ENCODE data around the gene MKRN2OS. TPM values are rescaled to one million over a fixed set of nuclear protein-coding genes. Genes with fewer than 3 reads are reported as not detected.

Gene MKRN2OS
- total RNA-seq, 1 donor from 2014 or later, result not detected

DNA sequence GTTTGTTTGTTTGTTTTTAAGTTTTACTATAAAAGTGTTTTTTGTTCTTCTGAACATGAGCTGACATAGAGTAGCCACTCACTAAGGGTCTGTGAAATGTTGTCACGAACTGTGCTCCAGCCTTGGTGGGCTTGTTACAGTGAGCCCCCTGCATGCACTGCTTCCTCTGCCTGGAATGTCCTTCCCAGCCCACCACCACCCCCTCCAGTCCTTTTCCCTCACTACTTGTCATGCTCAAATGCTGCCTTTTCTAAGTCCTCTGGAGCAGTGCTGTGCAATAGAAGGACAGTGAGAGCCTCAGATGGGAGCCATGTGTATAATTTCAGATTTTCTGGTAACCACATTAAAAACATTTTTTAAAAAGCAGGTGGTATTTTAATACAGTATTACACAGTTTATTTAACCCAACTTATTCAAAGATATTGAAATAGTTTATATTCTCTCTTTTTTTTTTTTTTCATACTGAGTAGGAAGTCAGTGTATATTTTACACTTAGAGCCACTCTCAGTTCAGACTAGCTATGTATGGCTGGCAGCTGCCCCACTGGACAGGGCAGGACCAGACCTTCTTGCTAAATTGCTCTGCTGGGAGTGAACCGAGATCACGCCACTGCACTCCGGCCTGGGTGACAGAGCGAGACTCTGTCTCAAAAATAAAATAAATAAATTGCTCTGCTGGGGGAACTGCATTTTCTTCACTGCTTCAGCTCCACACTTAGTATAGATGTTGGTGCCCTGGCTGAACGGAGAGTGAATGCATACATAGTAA, 26.9 kb downstream of the MKRN2OS start:
- no peak for DNase-seq
- Mint-ChIP-seq H3K27me3 (ENCODE audit: unreplicated experiment) (peaks cover 4% of the 10 kb centered on the region), H3K36me3 (ENCODE audit: unreplicated experiment) (peaks cover 9% of the 10 kb centered on the region), H3K4me3 (ENCODE audit: unreplicated experiment) (no peak overlapping the region), H3K27ac (ENCODE audit: unreplicated experiment) (no peak overlapping the region), H3K9me3 (ENCODE audit: unreplicated experiment) (no peaks in the 10 kb centered on the region), H3K4me1 (ENCODE audit: low read depth, unreplicated experiment) (peaks cover 23% of the 10 kb centered on the region)
- TF ChIP-seq, protein P1, sequence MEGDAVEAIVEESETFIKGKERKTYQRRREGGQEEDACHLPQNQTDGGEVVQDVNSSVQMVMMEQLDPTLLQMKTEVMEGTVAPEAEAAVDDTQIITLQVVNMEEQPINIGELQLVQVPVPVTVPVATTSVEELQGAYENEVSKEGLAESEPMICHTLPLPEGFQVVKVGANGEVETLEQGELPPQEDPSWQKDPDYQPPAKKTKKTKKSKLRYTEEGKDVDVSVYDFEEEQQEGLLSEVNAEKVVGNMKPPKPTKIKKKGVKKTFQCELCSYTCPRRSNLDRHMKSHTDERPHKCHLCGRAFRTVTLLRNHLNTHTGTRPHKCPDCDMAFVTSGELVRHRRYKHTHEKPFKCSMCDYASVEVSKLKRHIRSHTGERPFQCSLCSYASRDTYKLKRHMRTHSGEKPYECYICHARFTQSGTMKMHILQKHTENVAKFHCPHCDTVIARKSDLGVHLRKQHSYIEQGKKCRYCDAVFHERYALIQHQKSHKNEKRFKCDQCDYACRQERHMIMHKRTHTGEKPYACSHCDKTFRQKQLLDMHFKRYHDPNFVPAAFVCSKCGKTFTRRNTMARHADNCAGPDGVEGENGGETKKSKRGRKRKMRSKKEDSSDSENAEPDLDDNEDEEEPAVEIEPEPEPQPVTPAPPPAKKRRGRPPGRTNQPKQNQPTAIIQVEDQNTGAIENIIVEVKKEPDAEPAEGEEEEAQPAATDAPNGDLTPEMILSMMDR (IDR thresholded peaks at IDR 0.05; ENCODE audit: partially characterized antibody, unreplicated experiment), result no peak

DNA sequence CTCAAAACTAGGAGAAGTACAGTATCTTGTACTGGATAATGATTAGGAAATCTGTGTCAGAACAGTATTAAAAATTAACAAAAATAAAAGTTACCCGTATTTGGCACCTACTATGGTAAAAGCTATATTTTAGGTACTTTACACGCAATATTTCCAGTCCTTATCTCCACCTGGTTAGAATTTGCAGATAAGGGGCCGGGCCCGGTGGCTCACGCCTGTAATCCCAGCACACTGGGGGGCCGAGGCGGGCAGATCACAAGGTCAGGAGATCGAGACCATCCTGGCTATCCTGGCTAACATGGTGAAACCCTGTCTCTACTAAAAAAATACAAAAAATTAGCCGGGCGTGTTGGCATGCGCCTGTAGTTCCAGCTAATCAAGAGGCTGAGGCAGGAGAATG, 28.4 kb downstream of the MKRN2OS start:
- no peak overlapping the region for H3K4me3 Mint-ChIP-seq (ENCODE audit: unreplicated experiment)
- DNase-seq, result no peak
- H3K27me3 Mint-ChIP-seq (ENCODE audit: unreplicated experiment), result peaks cover 4% of the 10 kb centered on the region
- TF ChIP-seq, protein P1 (IDR thresholded peaks at IDR 0.05; ENCODE audit: partially characterized antibody, unreplicated experiment), result no peak
- peaks cover 23% of the 10 kb centered on the region for H3K4me1 Mint-ChIP-seq (ENCODE audit: low read depth, unreplicated experiment)
- no peak overlapping the region for H3K27ac Mint-ChIP-seq (ENCODE audit: unreplicated experiment)
- H3K9me3 Mint-ChIP-seq (ENCODE audit: unreplicated experiment), result no peaks in the 10 kb centered on the region
- H3K36me3 Mint-ChIP-seq (ENCODE audit: unreplicated experiment), result peaks cover 9% of the 10 kb centered on the region

DNA sequence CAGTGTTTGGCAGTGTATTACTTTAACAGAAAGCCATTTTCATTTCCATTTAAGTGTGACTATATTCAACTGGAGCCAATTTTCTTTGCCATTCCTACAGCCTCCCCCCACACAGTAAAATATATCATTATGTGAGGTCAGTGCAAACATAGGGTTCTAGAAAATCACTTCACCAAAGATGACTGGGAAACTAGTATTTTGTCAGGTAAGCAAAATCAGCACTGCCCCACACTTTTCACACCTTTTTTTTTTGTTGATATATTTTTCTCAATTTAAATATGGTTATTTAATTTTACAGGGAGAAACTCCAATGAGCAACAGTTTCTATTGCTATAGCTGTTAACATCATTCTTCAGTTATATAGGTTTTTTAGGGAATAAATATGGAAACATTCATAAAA, 29.7 kb downstream of the MKRN2OS start:
- no peak for DNase-seq
- H3K9me3 Mint-ChIP-seq (ENCODE audit: unreplicated experiment), result no peaks in the 10 kb centered on the region
- H3K4me3 Mint-ChIP-seq (ENCODE audit: unreplicated experiment), result no peak overlapping the region
- H3K4me1 Mint-ChIP-seq (ENCODE audit: low read depth, unreplicated experiment), result peaks cover 28% of the 10 kb centered on the region
- no peak overlapping the region for H3K27ac Mint-ChIP-seq (ENCODE audit: unreplicated experiment)
- peaks cover 3% of the 10 kb centered on the region for H3K36me3 Mint-ChIP-seq (ENCODE audit: unreplicated experiment)
- peaks cover 4% of the 10 kb centered on the region for H3K27me3 Mint-ChIP-seq (ENCODE audit: unreplicated experiment)
- TF ChIP-seq, protein P1 (IDR thresholded peaks at IDR 0.05; ENCODE audit: partially characterized antibody, unreplicated experiment), result no peak

DNA sequence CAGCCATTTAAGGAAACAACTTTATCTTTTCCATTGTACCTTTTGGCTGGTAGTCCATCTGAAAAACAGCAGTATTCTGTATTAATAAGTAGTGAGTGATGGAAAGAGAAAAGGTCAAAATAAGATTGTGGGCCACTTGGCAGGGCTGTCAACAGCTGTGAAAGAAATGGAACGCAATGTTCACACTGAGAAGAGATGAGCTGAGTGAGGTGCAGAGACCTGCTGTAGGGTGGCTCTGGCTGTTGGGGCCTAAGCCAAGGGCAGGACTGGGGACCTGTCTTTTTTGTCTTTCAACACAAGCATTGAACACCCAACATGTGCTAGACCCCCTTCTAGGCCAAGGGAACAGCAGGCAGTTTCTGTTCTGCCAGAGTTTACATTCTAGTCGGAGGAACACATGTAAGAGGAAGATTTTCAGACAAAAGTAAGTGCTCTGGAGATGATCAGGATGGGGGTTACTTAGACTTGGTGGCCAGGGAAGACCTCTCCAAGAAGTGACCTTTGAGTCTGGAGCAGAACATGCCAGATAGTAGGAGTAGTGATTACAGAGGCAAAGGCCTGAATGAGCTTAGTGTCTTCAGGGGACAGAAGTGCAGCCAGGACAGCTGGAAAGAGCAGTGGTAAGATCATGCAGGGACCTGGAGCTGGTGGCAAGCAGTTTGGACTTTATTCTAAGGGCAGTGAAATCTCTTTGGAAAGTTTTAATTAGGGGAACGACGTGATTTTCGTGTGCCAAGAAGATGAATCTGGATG, 31.4 kb downstream of the MKRN2OS start:
- peaks cover 38% of the 10 kb centered on the region for H3K4me1 Mint-ChIP-seq (ENCODE audit: low read depth, unreplicated experiment)
- peaks cover 3% of the 10 kb centered on the region for H3K36me3 Mint-ChIP-seq (ENCODE audit: unreplicated experiment)
- peaks cover 4% of the 10 kb centered on the region for H3K27me3 Mint-ChIP-seq (ENCODE audit: unreplicated experiment)
- TF ChIP-seq, protein P1 (IDR thresholded peaks at IDR 0.05; ENCODE audit: partially characterized antibody, unreplicated experiment), result no peak
- no peak overlapping the region for H3K27ac Mint-ChIP-seq (ENCODE audit: unreplicated experiment)
- no peak for DNase-seq
- H3K9me3 Mint-ChIP-seq (ENCODE audit: unreplicated experiment), result peaks cover 2% of the 10 kb centered on the region
- H3K4me3 Mint-ChIP-seq (ENCODE audit: unreplicated experiment), result no peak overlapping the region
